Lower lobe of right lung (tissue), 2 donors: Measurements from ENCODE around the gene TESK1. TPM values are rescaled to one million over a fixed set of nuclear protein-coding genes. Genes with fewer than 3 reads are reported as not detected.
A peak's percentile ranks its signal among the peaks of the same experiment; 100 is the strongest.

Source experiments
- ATAC-seq, 2 donors: fragments of 200-7000 bp; cut with Tn5 transposase; one replicate each; pipeline ENCODE4 v1.9.1; 2020 to 2022; ENCODE audit warnings: mild to moderate bottlenecking in 2 of 2, moderate library complexity in 2 of 2
- DNase-seq: peaks from one replicate; pipeline ENCODE4 v3.0.0-alpha.2; 2020
- H3K27ac ChIP-seq: fragments of 200-600 bp; one replicate; pipeline ENCODE4 v1.8.0; 2022
- H3K27me3 ChIP-seq: fragments of 200-600 bp; one replicate; pipeline ENCODE4 v1.8.0; 2022; ENCODE audit warnings: low read depth
- H3K36me3 ChIP-seq: fragments of 200-600 bp; one replicate; pipeline ENCODE4 v1.8.0; 2022; ENCODE audit warnings: mild to moderate bottlenecking
- H3K4me1 ChIP-seq: fragments of 200-600 bp; one replicate; pipeline ENCODE4 v1.8.0; 2022
- H3K4me3 ChIP-seq: fragments of 200-600 bp; one replicate; pipeline ENCODE4 v1.8.0; 2022; ENCODE audit warnings: mild to moderate bottlenecking
- H3K9me3 ChIP-seq: fragments of 200-600 bp; one replicate; pipeline ENCODE4 v1.8.0; 2022
- intact Hi-C: fragments of 100-400 bp; cut with DNase I; formaldehyde crosslinking; loops from one replicate; pipeline ENCODE4 v1.11.0; 2022
- total RNA-seq: library from RNA; stranded (reverse); fragmentation: NEBNext Ultra II Directional; extraction: Animal tissue kit (Norgen Biotek cat#: 25700); gene quantifications from one replicate; pipeline ENCODE4 v1.2.1, GENCODE V29; 2021
- TF ChIP-seq, protein P1 (sequence below): fragments of 200-600 bp; IDR thresholded peaks from one replicate; pipeline ENCODE4 v1.8.0; 2022; ENCODE audit warnings: antibody characterized with exemption, mild to moderate bottlenecking
- donor health status: DM: no; HTN: yes; CAD: no; lungs with severe emphysema.

The TESK1 gene
- total RNA-seq, 1 donor from 2014 or later = 44.0 TPM

DNA sequence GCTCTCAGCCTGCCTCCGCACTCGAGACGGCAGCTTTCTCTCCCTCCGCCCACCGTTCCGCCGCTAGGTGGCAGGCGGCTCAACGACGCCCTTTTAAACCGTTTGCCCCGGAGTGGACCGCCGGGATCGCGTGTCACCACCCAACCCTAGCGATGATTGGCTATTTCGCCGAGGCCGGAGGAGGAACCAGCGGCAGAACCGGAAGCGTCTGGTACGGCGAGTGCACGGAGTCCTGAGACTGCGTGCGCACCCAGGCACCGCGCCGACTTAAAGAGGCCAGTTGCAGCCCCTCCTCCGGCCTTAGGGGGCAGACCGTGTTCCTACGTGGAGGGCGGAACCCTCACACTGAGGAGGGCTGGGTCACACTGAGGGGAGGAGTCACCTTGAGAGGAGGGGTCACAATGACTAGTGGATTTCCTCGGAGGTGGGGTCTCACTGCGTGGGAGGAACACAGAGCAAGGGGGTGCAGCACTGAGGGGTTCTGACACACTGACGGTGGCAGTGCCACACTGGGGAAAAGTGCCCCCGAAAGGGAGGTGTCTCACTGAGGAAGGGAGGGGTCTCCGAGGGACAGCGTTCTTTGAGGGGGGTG lies 980 bp upstream of the TESK1 start:
- DNase-seq (peak; percentile 100), ATAC-seq (peak; percentile 97)
- H3K9me3 ChIP-seq = no peaks in the 10 kb centered on the region
- no peaks in the 10 kb centered on the region for H3K27me3 ChIP-seq
- peaks cover 21% of the 10 kb centered on the region for H3K36me3 ChIP-seq
- peak overlapping the region; percentile 90 for H3K27ac ChIP-seq
- intact Hi-C loops = no loop called here
- TF ChIP-seq, protein P1, sequence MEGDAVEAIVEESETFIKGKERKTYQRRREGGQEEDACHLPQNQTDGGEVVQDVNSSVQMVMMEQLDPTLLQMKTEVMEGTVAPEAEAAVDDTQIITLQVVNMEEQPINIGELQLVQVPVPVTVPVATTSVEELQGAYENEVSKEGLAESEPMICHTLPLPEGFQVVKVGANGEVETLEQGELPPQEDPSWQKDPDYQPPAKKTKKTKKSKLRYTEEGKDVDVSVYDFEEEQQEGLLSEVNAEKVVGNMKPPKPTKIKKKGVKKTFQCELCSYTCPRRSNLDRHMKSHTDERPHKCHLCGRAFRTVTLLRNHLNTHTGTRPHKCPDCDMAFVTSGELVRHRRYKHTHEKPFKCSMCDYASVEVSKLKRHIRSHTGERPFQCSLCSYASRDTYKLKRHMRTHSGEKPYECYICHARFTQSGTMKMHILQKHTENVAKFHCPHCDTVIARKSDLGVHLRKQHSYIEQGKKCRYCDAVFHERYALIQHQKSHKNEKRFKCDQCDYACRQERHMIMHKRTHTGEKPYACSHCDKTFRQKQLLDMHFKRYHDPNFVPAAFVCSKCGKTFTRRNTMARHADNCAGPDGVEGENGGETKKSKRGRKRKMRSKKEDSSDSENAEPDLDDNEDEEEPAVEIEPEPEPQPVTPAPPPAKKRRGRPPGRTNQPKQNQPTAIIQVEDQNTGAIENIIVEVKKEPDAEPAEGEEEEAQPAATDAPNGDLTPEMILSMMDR = peak; percentile 93
- peak overlapping the region; percentile 83 for H3K4me3 ChIP-seq
- peaks cover 29% of the 10 kb centered on the region for H3K4me1 ChIP-seq

DNA sequence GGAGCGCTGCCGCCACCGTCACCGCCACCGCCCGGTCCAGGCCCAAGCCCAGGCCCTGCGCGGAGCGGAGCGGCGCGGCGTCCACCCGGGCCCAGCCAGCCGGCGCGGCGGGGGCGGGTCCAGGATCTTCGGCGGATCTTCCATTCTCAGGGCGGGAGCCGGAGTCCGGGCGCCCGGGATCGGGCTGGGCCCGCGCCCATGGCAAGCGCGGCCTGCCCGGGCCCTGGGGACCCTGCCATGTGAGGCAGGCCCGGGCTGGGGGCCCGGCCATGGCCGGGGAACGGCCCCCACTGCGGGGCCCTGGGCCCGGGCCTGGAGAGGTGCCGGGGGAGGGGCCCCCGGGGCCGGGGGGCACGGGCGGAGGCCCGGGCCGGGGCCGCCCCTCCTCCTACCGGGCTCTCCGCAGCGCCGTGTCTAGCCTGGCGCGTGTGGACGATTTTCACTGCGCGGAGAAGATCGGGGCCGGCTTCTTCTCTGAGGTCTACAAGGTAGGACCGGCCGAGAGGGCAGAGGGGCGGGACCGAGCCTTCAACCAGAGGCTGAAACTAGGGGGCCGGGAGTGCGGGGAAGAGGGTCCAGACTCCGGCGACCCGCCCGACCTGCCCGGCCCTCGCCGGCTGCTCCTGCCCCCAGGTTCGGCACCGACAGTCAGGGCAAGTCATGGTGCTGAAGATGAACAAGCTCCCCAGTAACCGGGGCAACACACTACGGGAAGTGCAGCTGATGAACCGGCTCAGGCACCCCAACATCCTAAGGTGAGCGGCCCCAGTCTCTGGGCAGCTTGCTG lies 482 bp downstream of the TESK1 start:
- intact Hi-C loops = no loop called here
- no peak for ATAC-seq
- TF ChIP-seq, protein P1 = no peak
- H3K4me3 ChIP-seq = peak overlapping the region; percentile 83
- H3K27me3 ChIP-seq = no peaks in the 10 kb centered on the region
- H3K4me1 ChIP-seq = peaks cover 29% of the 10 kb centered on the region
- H3K27ac ChIP-seq = peak overlapping the region; percentile 75
- H3K9me3 ChIP-seq = no peaks in the 10 kb centered on the region
- DNase-seq = no peak
- peaks cover 32% of the 10 kb centered on the region for H3K36me3 ChIP-seq

DNA sequence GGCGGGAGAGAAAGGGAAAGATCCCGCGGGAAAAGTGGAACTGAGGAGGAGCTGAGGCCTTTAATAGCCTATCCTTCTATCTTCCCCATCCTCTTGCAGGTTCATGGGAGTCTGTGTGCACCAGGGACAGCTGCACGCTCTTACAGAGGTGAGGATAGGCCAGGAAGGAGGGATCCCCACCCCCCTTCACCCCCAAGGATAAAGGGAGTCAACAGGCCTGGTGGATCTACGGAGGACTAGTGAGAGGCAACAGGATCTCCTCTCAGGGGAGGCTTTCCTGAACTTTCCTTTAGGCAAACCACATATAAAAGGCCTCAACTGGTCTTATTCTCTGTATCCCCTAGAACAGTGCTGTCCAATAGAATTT lies 1.1 kb downstream of the TESK1 start:
- H3K36me3 ChIP-seq = peaks cover 32% of the 10 kb centered on the region
- intact Hi-C loops = no loop called here
- H3K27me3 ChIP-seq = no peaks in the 10 kb centered on the region
- H3K9me3 ChIP-seq = no peaks in the 10 kb centered on the region
- H3K4me1 ChIP-seq = peaks cover 29% of the 10 kb centered on the region
- H3K4me3 ChIP-seq = peak overlapping the region; percentile 83
- H3K27ac ChIP-seq = peak overlapping the region; percentile 75
- TF ChIP-seq, protein P1 = no peak
- ATAC-seq (no peak), DNase-seq (no peak)

DNA sequence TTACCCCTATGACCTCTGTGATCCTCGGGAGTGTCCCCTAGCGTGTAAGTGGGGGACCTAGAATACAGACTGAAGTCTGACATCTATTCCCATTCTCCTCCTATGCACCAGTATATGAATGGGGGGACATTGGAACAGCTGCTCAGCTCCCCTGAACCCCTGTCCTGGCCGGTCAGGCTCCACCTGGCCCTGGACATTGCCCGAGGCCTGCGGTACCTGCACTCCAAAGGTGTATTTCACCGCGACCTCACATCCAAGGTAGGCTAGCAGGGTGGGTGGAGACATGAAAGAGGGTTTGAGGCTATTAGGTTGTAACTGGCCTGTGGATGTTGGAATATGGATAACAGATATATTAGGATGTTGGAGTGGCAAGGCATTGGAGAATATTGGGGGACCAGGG lies 1.7 kb downstream of the TESK1 start:
- intact Hi-C loops = no loop called here
- Histone ChIP-seq H3K9me3 (no peaks in the 10 kb centered on the region), H3K4me3 (peak overlapping the region; percentile 83), H3K27ac (no peak overlapping the region), H3K4me1 (peaks cover 29% of the 10 kb centered on the region), H3K27me3 (no peaks in the 10 kb centered on the region), H3K36me3 (peaks cover 32% of the 10 kb centered on the region)
- ATAC-seq (no peak), DNase-seq (no peak)
- TF ChIP-seq, protein P1 = no peak

DNA sequence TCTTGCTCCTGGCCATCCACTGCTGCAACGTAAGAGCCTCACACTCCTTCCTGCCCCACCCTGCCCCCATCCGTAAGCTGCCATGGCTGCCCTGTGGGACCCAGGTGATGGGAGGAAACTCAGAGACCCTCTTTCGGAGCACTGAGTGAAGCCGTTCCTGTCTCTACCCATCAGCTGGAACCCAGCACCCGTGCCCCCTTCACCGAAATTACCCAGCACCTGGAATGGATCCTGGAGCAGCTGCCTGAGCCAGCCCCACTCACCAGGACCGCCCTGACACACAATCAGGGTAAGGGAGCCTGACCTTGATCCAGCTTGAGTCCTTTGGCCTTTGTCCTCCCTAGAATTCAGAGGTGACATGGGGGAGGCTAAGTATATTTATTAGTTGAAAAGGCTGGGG lies 3.2 kb downstream of the TESK1 start:
- Histone ChIP-seq H3K27ac (no peak overlapping the region), H3K36me3 (peaks cover 32% of the 10 kb centered on the region), H3K4me3 (no peak overlapping the region), H3K9me3 (no peaks in the 10 kb centered on the region), H3K27me3 (no peaks in the 10 kb centered on the region), H3K4me1 (peaks cover 24% of the 10 kb centered on the region)
- ATAC-seq = no peak
- TF ChIP-seq, protein P1 = no peak
- intact Hi-C loops = no loop called here
- no peak for DNase-seq
